H9 (cell line): ENCODE results near the gene C3orf49. TPM values are rescaled to one million over a fixed set of nuclear protein-coding genes. Genes with fewer than 3 reads are reported as not detected.

Source experiments
- DNase-seq: peaks from one replicate; pipeline ENCODE4 v3.0.0-alpha.2; 2017
- H2AFZ ChIP-seq: one replicate; pipeline ENCODE4 v1.6.1; 2013; ENCODE audit warnings: mild to moderate bottlenecking, low read length, control low read depth, moderate library complexity
- H2AK5ac ChIP-seq: 2 replicates; pipeline ENCODE4 v1.6.1; 2013; ENCODE audit warnings: low read length, control low read depth, mixed read lengths; ENCODE audit not compliant: insufficient read length
- H2BK120ac ChIP-seq: one replicate; pipeline ENCODE4 v1.6.1; 2013; ENCODE audit warnings: low read depth, mild to moderate bottlenecking, low read length, control low read depth, inconsistent platforms; ENCODE audit not compliant: poor library complexity, severe bottlenecking
- H2BK12ac ChIP-seq: 2 replicates; pipeline ENCODE4 v1.6.1; 2013; ENCODE audit warnings: low read length, control low read depth, mixed read lengths, low read depth; ENCODE audit not compliant: insufficient read length
- H2BK15ac ChIP-seq: 2 replicates; pipeline ENCODE4 v1.6.1; 2013; ENCODE audit warnings: low read depth, low read length, control low read depth
- H2BK20ac ChIP-seq: one replicate; pipeline ENCODE4 v1.6.1; 2013; ENCODE audit warnings: low read depth, mild to moderate bottlenecking, low read length, control low read depth, inconsistent platforms; ENCODE audit not compliant: poor library complexity, severe bottlenecking
- H2BK5ac ChIP-seq: 2 replicates; pipeline ENCODE4 v1.6.1; 2013; ENCODE audit warnings: low read length, control low read depth, mixed read lengths; ENCODE audit not compliant: insufficient read length
- H3K14ac ChIP-seq: 2 replicates; pipeline ENCODE4 v1.6.1; 2013; ENCODE audit warnings: low read length, control low read depth; ENCODE audit not compliant: insufficient read depth
- H3K18ac ChIP-seq: 2 replicates; pipeline ENCODE4 v1.6.1; 2013; ENCODE audit warnings: low read depth, mild to moderate bottlenecking, mixed read lengths, low read length, control low read depth; ENCODE audit not compliant: insufficient read length
- H3K23ac ChIP-seq: 2 replicates; pipeline ENCODE4 v1.6.1; 2013; ENCODE audit warnings: low read length, control low read depth, mixed read lengths, low read depth; ENCODE audit not compliant: insufficient read length
- H3K23me2 ChIP-seq: 2 replicates; pipeline ENCODE4 v1.6.1; 2013; ENCODE audit warnings: low read depth, mild to moderate bottlenecking, mixed read lengths, low read length, control low read depth; ENCODE audit not compliant: insufficient read length, poor library complexity, severe bottlenecking
- H3K27ac ChIP-seq: 2 replicates; pipeline ENCODE4 v1.5.1; 2013; ENCODE audit warnings: low read length, control low read depth, mixed read lengths, low read depth; ENCODE audit not compliant: insufficient read length
- H3K27me3 ChIP-seq: 2 replicates; pipeline ENCODE4 v1.6.1; 2013; ENCODE audit warnings: low read length, control low read depth, inconsistent platforms; ENCODE audit not compliant: insufficient read depth
- H3K4ac ChIP-seq: 2 replicates; pipeline ENCODE4 v1.6.1; 2013; ENCODE audit warnings: low read depth, mild to moderate bottlenecking, control low read depth, inconsistent platforms, low read length, moderate library complexity
- H3K4me1 ChIP-seq: 2 replicates; pipeline ENCODE4 v1.6.1; 2013; ENCODE audit warnings: low read length, control low read depth, inconsistent platforms; ENCODE audit not compliant: insufficient read depth
- H3K4me2 ChIP-seq: 2 replicates; pipeline ENCODE4 v1.6.1; 2013; ENCODE audit warnings: low read length, control low read depth, mixed read lengths; ENCODE audit not compliant: insufficient read length, insufficient read depth
- H3K56ac ChIP-seq: 2 replicates; pipeline ENCODE4 v1.6.1; 2013; ENCODE audit warnings: low read depth, mild to moderate bottlenecking, mixed read lengths, low read length, control low read depth; ENCODE audit not compliant: insufficient read length
- H3K79me1 ChIP-seq: 2 replicates; pipeline ENCODE4 v1.6.1; 2013; ENCODE audit warnings: low read depth, mild to moderate bottlenecking, moderate library complexity, low read length, control low read depth, inconsistent platforms; ENCODE audit not compliant: insufficient read depth, poor library complexity, severe bottlenecking
- H3K79me2 ChIP-seq: 2 replicates; pipeline ENCODE4 v1.6.1; 2013; ENCODE audit warnings: low read length, control low read depth, inconsistent platforms; ENCODE audit not compliant: insufficient read depth
- H3K9ac ChIP-seq: 2 replicates; pipeline ENCODE4 v1.6.1; 2013; ENCODE audit warnings: low read length, control low read depth, mixed read lengths; ENCODE audit not compliant: insufficient read length; ENCODE audit errors: extremely low read depth
- H3K9me3 ChIP-seq: one replicate; pipeline ENCODE4 v1.6.1; 2013; ENCODE audit warnings: low read depth, low read length, inconsistent platforms; ENCODE audit not compliant: control insufficient read depth
- H3T11ph ChIP-seq: one replicate; pipeline ENCODE4 v1.6.1; 2013; ENCODE audit warnings: mild to moderate bottlenecking, low read length, control low read depth, inconsistent platforms
- H4K20me1 ChIP-seq: one replicate; pipeline ENCODE4 v1.6.1; 2013; ENCODE audit not compliant: control insufficient read depth, insufficient read length, insufficient read depth
- H4K5ac ChIP-seq: 2 replicates; pipeline ENCODE4 v1.6.1; 2013; ENCODE audit warnings: low read depth, mild to moderate bottlenecking, mixed read lengths, low read length, control low read depth; ENCODE audit not compliant: insufficient read length
- H4K8ac ChIP-seq: replicated peaks from 2 replicates; pipeline ENCODE4 v1.6.1; 2013; ENCODE audit warnings: low read length, control low read depth, mixed read lengths, low read depth; ENCODE audit not compliant: insufficient read length
- H4K91ac ChIP-seq: 2 replicates; pipeline ENCODE4 v1.6.1; 2013; ENCODE audit warnings: low read depth, mild to moderate bottlenecking, moderate library complexity, mixed read lengths, low read length, control low read depth; ENCODE audit not compliant: insufficient read length
- H3K27ac Mint-ChIP-seq, 3 experiments: 2 replicates in 2 of 3; 3 replicates in 1 of 3; pipeline ENCODE4 v1.8.0; 2020 to 2021; ENCODE audit warnings: mixed read lengths in 3 of 3, mild to moderate bottlenecking in 1 of 3, moderate library complexity in 1 of 3
- H3K27me3 Mint-ChIP-seq: 2 replicates; pipeline ENCODE4 v1.8.0; 2021; ENCODE audit warnings: low read depth, mild to moderate bottlenecking, moderate library complexity, mixed read lengths
- H3K36me3 Mint-ChIP-seq, 3 experiments: 2 replicates in 2 of 3; 3 replicates in 1 of 3; pipeline ENCODE4 v1.8.0; 2020 to 2021; ENCODE audit warnings: low read depth in 3 of 3, mixed read lengths in 3 of 3; ENCODE audit not compliant: insufficient read depth in 1 of 3
- H3K4me1 Mint-ChIP-seq, 2 experiments: 2 replicates each; pipeline ENCODE4 v1.8.0; 2020; ENCODE audit warnings: mixed read lengths in 2 of 2
- H3K4me3 Mint-ChIP-seq, 2 experiments: 2 replicates in 1 of 2; 3 replicates in 1 of 2; pipeline ENCODE4 v1.8.0; 2020 to 2021; ENCODE audit warnings: mild to moderate bottlenecking in 2 of 2, mixed read lengths in 2 of 2, moderate library complexity in 1 of 2
- H3K9me3 Mint-ChIP-seq, 2 experiments: 2 replicates in 1 of 2; 3 replicates in 1 of 2; pipeline ENCODE4 v1.8.0; 2020; ENCODE audit warnings: mild to moderate bottlenecking in 2 of 2, mixed read lengths in 2 of 2, moderate library complexity in 1 of 2
- WGBS: extraction: QIAGEN DNeasy Blood & Tissue Kit; methylation state at CpG from one replicate; pipeline ENCODE4 v1.1.7; 2013; ENCODE audit warnings: missing lambda C conversion rate, low lambda C conversion rate, mixed read lengths; ENCODE audit not compliant: insufficient read length; ENCODE audit errors: extremely low coverage; 5-methylcytosine and 5-hydroxymethylcytosine counted together
- total RNA-seq: library from RNA; stranded (reverse); gene quantifications from 2 replicates; pipeline ENCODE4 v1.2.1, GENCODE V29; 2021
- TF ChIP-seq, protein P1 (sequence below): fragments of 200-600 bp; sonication (generic); conservative IDR thresholded peaks from 3 replicates; pipeline ENCODE4 v1.8.0; 2021; ENCODE audit warnings: antibody characterized with exemption, mild to moderate bottlenecking

Gene C3orf49
- total RNA-seq, 1 experiment from 2014 or later = not detected

DNA sequence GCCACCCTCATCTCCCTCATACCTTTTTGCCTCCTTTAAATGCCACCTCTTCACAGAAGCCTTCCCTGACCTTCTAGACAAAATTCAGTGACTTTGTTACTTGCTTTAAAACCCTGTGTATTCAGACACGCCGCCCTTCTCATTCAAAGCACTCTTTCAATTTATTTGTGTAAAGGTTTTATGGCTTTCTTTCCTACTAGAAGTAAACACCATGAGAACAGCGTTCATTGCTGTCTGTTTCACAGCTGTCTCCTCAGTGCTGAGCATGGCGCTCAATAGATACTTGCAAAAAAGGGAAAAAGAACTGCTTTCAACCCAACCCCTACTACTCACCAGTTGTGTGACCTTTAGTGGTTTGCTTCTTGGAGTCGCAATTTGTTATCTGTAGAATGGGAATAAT lies 61.6 kb downstream of the C3orf49 start:
- TF ChIP-seq, protein P1, sequence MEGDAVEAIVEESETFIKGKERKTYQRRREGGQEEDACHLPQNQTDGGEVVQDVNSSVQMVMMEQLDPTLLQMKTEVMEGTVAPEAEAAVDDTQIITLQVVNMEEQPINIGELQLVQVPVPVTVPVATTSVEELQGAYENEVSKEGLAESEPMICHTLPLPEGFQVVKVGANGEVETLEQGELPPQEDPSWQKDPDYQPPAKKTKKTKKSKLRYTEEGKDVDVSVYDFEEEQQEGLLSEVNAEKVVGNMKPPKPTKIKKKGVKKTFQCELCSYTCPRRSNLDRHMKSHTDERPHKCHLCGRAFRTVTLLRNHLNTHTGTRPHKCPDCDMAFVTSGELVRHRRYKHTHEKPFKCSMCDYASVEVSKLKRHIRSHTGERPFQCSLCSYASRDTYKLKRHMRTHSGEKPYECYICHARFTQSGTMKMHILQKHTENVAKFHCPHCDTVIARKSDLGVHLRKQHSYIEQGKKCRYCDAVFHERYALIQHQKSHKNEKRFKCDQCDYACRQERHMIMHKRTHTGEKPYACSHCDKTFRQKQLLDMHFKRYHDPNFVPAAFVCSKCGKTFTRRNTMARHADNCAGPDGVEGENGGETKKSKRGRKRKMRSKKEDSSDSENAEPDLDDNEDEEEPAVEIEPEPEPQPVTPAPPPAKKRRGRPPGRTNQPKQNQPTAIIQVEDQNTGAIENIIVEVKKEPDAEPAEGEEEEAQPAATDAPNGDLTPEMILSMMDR = no peak
- Mint-ChIP-seq H3K4me1 (peaks cover 17 to 25% of the 10 kb centered on the region in 2 experiments), H3K9me3 (no peaks in the 10 kb centered on the region), H3K27ac (no peak overlapping the region; a peak in 1 of 7 replicates), H3K36me3 (no peaks in the 10 kb centered on the region), H3K27me3 (no peaks in the 10 kb centered on the region), H3K4me3 (no peak overlapping the region)
- Histone ChIP-seq H3K23me2 (no peaks in the 10 kb centered on the region), H3K14ac (no peak overlapping the region), H2AFZ (no peak overlapping the region), H2AK5ac (no peak overlapping the region), H3K9ac (no peak overlapping the region), H4K5ac (no peak overlapping the region), H2BK5ac (no peak overlapping the region), H3K27ac (no peak overlapping the region), H4K20me1 (no peaks in the 10 kb centered on the region), H3K4me1 (peaks cover 7% of the 10 kb centered on the region; the same call in 1 of the 2 replicates), H2BK15ac (no peak overlapping the region), H3K4ac (no peak overlapping the region), H3K18ac (no peak overlapping the region), H3T11ph (no peak overlapping the region), H3K56ac (no peak overlapping the region), H3K79me2 (0 out of 2 replicates have a peak, but pooled peaks cover 1% of the 10 kb centered on the region), H4K91ac (no peak overlapping the region), H2BK12ac (no peak overlapping the region), H2BK120ac (no peak overlapping the region), H4K8ac (no peak overlapping the region), H3K23ac (no peak overlapping the region), H3K9me3 (no peaks in the 10 kb centered on the region), H3K79me1 (no peaks in the 10 kb centered on the region), H3K4me2 (no peak overlapping the region), H2BK20ac (no peak overlapping the region), H3K27me3 (no peaks in the 10 kb centered on the region)
- DNase-seq = no peak
- WGBS = no CpG with 5 or more reads among the region's 5 CpGs
